Effector memory CD4-positive, alpha-beta T cell (primary cell): Measurements from ENCODE around the gene TMEM163.

Experiments
- DNase-seq, 3 donors: peaks; one replicate each; pipeline ENCODE4 v3.0.0-alpha.2; 2020
- H3K27ac ChIP-seq: 2 replicates; pipeline ENCODE4 v1.7.0; 2013; ENCODE audit warnings: mild to moderate bottlenecking, low read length, moderate library complexity; ENCODE audit not compliant: insufficient read depth, poor library complexity, severe bottlenecking
- H3K27me3 ChIP-seq: replicated peaks from 2 replicates; pipeline ENCODE4 v1.7.0; 2013; ENCODE audit warnings: mild to moderate bottlenecking, low read length; ENCODE audit not compliant: insufficient read depth, control insufficient read depth, poor library complexity, severe bottlenecking
- H3K36me3 ChIP-seq: 2 replicates; pipeline ENCODE4 v1.7.0; 2013; ENCODE audit warnings: mild to moderate bottlenecking, low read length, moderate library complexity; ENCODE audit not compliant: control insufficient read depth, insufficient read depth
- H3K4me1 ChIP-seq: 2 replicates; pipeline ENCODE4 v1.7.0; 2013; ENCODE audit warnings: low read length, mild to moderate bottlenecking; ENCODE audit not compliant: control insufficient read depth, insufficient read depth, poor library complexity, severe bottlenecking
- H3K4me3 ChIP-seq: 2 replicates; pipeline ENCODE4 v1.7.0; 2013; ENCODE audit warnings: low read length, low read depth, mild to moderate bottlenecking; ENCODE audit not compliant: insufficient read depth, poor library complexity, severe bottlenecking
- H3K9me3 ChIP-seq: 2 replicates; pipeline ENCODE4 v1.7.0; 2013; ENCODE audit warnings: mild to moderate bottlenecking, low read length, moderate library complexity; ENCODE audit not compliant: control insufficient read depth

The TMEM163 gene

DNA sequence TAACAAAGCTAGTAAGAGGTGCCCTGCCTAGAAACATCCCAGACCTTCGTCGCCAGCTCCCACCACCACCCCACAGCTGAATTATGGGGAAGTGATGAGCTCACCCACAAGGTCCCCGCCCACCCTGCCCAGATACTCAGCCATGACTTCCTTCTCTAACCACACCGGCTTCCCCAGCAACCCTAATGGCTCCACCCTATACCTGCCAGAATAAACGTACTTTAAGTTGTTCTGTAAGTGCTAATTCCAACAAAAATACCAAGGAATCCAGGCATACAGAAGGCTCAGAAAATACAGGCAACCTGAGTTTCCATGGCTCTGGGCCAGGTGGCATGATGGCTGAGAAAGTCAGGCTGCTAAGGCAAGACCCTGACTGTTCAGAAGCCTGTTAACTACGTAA is 39.1 kb downstream of the TMEM163 start:
- no peaks in the 10 kb centered on the region for H3K9me3 ChIP-seq
- no peaks in the 10 kb centered on the region for H3K27me3 ChIP-seq
- peak in 1 of 3 donors; percentile 42 for DNase-seq
- H3K27ac ChIP-seq, result no peak overlapping the region
- H3K4me1 ChIP-seq, result peaks cover 36% of the 10 kb centered on the region
- no peaks in the 10 kb centered on the region for H3K36me3 ChIP-seq
- peak overlapping the region; percentile 19 for H3K4me3 ChIP-seq

DNA sequence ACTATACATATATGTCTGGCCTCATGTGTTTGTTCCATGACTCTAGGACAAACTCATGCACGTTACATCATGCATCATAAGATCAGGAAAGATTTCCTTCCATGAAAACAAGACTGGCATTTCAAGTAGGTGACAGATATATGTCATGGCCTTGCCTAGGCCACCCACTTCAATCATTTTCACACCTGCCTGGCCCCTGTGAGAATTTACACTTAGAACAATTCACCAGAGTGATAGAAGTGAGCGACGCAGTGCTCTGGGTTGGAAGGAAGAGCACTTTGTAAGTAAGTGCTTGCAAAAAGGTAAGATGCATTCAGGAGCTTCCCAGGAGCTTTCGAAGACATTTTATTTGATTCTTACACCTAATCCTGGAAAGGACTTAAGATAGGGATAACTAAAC is 39.5 kb downstream of the TMEM163 start:
- H3K9me3 ChIP-seq, result no peaks in the 10 kb centered on the region
- H3K27me3 ChIP-seq, result no peaks in the 10 kb centered on the region
- H3K4me3 ChIP-seq, result no peak overlapping the region
- DNase-seq, result no peak
- no peaks in the 10 kb centered on the region for H3K36me3 ChIP-seq
- H3K27ac ChIP-seq, result no peak overlapping the region
- peaks cover 36% of the 10 kb centered on the region for H3K4me1 ChIP-seq

DNA sequence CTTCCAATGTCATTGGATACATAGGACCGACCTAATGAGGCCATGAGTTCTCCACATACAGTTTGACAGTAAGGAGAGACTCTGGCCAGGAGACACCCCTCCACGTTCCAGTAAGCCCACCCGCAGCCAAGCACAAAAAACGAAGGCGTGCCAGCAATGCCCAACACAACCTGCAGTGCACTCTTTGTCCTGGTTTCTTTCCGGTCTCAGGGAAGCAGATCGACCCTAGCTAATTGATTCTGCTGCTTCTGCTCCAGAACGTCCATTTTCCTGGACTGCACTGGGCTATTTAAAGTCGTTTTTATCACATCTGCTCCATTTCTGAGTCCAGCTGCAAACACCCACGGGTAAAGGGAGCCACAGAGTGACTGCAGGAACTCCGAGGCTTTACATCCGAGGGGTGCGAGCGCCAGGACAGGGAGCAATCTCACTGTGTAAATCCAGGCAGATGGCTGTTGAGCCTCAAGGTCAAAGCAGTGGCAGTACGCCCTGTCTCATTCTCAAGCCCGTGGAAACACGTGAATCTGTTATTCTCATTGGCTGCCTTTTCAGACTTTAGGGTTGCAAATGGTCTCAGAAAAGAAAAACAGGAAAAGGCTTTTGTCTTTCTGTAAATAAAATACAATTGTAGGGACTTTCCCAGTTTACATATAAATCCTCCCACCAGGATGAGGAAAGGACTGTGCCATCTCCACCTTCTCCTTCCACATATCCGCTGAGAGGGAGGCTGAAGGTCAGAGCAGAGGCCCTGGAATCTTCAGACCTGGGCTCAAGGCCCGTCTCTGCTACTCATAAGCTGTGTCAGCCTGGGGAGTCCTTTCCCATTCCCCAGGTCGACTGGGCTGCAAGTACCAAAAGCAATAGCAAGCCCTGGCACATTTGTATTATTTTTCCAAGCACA is 40.7 kb downstream of the TMEM163 start:
- H3K4me1 ChIP-seq, result peaks cover 36% of the 10 kb centered on the region
- no peak overlapping the region for H3K4me3 ChIP-seq

DNA sequence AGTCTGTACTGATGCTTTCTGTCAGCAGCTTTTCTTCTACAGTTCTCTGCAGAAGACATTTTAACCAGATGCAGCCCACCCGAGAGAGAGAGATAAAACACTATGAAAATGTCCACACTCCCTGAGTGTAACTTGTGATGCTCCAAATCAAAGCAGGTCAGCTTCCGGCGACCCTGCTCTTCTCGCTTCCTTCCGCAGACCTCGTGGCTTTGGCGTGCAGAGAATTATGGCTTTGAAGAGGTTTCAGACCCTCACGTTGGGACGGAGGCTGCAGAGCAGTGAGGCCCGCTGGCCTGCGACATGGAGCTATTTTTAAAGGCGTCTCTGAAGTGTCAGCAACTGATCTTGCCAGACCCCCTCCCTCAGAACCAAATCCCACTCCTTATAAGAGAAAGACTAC is 41.8 kb downstream of the TMEM163 start:
- H3K36me3 ChIP-seq, result no peaks in the 10 kb centered on the region
- H3K27ac ChIP-seq, result no peak overlapping the region
- H3K4me3 ChIP-seq, result no peak overlapping the region
- DNase-seq, result no peak
- no peaks in the 10 kb centered on the region for H3K9me3 ChIP-seq
- peaks cover 36% of the 10 kb centered on the region for H3K4me1 ChIP-seq
- no peaks in the 10 kb centered on the region for H3K27me3 ChIP-seq

More for the DNA sequence above, 40.7 kb downstream of the TMEM163 start:
- no peaks in the 10 kb centered on the region for H3K36me3 ChIP-seq
- H3K27ac ChIP-seq, result no peak overlapping the region
- H3K9me3 ChIP-seq, result no peaks in the 10 kb centered on the region
- no peak for DNase-seq
- no peaks in the 10 kb centered on the region for H3K27me3 ChIP-seq

DNA sequence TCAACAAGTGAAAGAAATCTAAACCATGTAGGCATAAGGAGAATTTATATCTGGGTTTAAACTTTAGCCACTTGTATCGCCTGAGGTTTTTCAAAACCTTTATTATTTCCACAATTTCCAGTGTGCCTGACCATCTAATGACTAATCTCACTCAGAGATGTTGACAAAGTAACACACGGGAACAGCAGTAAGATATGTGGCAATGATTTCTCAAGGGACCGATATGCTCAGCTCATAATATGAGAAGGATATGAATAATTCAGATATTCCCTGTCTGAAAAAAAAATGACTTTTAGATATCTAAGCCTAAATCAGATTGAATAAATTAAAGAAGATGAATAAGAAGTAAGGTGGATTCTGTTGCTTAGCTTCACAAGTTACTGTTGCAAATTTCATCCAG is 43.5 kb downstream of the TMEM163 start:
- Histone ChIP-seq H3K9me3 (no peaks in the 10 kb centered on the region), H3K4me1 (peaks cover 46% of the 10 kb centered on the region), H3K4me3 (no peak overlapping the region), H3K27me3 (no peaks in the 10 kb centered on the region), H3K36me3 (no peaks in the 10 kb centered on the region), H3K27ac (no peak overlapping the region)
- no peak for DNase-seq

DNA sequence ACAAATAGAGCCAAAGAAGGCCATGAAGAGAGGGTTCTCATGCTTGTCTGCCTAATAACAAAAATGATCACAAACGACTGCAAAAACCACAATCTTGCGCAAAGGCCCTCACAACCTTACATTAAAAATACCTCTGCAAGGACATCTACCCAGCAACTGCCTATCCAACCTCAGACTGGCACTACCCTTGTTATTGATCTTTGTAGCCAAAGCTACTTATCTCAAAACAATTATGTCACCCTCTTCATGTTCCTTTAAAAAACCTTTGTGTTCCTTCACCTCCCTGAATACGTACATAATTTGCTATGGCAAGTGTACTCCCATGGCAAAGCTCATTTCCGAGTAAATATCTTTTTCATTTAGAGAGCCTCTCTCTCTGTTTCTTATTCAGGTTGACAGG is 44.1 kb downstream of the TMEM163 start:
- Histone ChIP-seq H3K4me3 (no peak overlapping the region), H3K9me3 (no peaks in the 10 kb centered on the region), H3K27me3 (no peaks in the 10 kb centered on the region), H3K36me3 (no peaks in the 10 kb centered on the region), H3K4me1 (peaks cover 47% of the 10 kb centered on the region), H3K27ac (no peak overlapping the region)
- DNase-seq, result no peak

DNA sequence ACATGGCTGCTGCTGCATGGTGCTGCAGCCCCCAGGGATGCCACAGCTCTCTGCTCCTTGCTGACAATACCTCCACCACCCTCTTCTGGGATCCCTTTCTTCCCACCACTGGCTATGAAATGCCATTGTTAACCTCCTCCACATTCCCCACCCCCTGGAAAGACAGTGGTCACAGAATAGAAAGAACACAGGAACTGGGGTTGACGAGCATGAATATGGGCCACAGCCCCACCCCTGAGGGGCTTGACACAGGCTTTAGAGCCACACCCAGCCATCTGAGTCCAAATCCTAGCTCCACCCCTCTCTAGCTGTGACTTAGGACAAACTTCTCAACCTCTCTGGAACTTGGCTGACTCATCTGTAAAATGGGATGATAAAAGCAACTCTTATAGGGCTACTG is 47.3 kb downstream of the TMEM163 start:
- no peak for DNase-seq
- no peaks in the 10 kb centered on the region for H3K9me3 ChIP-seq
- no peaks in the 10 kb centered on the region for H3K27me3 ChIP-seq
- H3K4me3 ChIP-seq, result no peak overlapping the region
- peak overlapping the region; percentile 50 for H3K27ac ChIP-seq
- H3K36me3 ChIP-seq, result no peaks in the 10 kb centered on the region
- H3K4me1 ChIP-seq, result peaks cover 43% of the 10 kb centered on the region

DNA sequence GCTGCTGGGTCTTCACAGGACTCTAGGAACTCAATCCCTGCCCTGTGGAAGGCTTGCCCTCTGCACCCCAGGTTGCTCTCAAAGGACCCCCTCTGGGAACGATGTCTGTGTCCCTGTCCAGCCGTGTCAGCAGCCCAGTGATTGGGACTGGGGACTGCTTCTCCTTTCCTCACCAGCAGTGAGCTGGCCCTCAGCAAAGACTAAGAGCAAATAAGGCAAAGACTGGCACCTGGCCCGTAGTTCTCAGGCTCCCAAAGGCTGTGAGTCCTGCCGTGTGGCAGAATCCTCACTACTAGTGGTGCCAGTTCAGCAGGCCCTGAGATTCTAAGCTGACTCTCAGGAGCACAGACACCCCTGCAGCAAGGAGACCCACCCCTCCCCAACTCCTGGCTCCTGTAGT is 47.8 kb downstream of the TMEM163 start:
- no peaks in the 10 kb centered on the region for H3K9me3 ChIP-seq
- peak overlapping the region; percentile 50 for H3K27ac ChIP-seq
- no peaks in the 10 kb centered on the region for H3K27me3 ChIP-seq
- H3K4me1 ChIP-seq, result peaks cover 44% of the 10 kb centered on the region
- DNase-seq, result no peak
- no peaks in the 10 kb centered on the region for H3K36me3 ChIP-seq
- H3K4me3 ChIP-seq, result no peak overlapping the region

DNA sequence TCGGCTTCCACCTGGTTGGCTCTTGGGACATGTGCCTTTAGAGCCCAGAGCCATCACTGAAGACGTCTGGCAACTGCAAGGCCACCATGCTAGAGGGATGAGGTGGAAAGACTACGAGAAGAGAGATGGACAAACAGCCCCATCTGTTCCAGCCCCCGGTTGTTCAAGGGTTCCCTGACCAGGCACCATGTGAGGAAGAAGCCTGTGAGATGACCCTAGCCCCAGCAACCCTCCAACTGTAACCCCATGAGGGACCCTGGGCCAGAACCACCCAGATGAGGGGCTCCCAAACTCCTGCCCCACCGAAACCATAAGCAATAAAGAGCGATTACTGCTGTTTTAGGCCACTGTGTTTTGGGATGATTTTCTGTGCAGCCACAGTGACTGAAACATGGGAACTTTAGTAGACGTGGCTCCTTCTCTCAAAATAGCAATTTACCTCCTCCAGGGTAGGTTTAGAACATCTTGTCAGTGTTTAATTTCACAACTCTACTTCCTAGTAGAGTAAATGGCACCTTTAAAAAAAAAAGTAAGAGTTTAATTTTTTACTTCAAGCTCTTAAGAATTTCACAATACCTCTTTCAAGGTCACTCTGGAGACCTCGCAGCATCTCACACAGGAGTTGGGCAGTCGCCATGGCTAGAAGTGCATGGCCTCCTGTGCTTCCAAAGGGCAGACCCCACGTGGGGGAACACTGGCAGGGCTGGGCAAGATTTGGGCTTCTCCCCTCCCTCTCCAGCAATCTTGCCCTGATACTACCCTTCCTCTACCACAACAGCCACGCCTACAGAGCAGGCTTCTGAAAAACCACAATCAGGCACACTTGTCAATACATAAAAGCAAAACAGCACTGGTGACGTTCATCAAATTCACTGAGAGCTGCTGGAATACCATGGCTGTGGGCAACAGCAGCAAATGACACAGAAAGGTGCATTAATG is 48.8 kb downstream of the TMEM163 start:
- peak; percentile 39 to 77 (median 42) for DNase-seq
- Histone ChIP-seq H3K4me1 (peaks cover 44% of the 10 kb centered on the region), H3K36me3 (no peaks in the 10 kb centered on the region), H3K9me3 (no peaks in the 10 kb centered on the region), H3K4me3 (no peak overlapping the region), H3K27ac (peak overlapping the region; percentile 50), H3K27me3 (no peaks in the 10 kb centered on the region)

DNA sequence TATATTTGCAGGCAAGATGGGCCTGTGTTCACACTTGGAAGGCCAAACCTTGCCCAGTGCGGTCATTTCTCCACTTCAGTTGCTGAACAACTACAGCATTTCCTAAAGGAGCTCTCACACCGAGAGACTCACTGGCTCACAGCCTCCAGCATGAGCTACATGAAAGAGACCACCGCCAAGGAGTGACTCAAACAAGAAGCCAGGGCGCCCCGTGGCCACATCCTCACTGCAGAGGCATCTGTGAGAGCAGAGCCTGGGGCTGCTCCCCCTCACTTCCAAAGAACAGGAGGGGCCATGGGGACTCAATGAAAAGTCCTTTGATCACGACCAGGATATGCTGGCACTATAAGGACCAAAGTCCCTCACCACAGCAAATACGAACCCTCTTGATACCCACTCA is 50.0 kb downstream of the TMEM163 start:
- Histone ChIP-seq H3K4me1 (peaks cover 44% of the 10 kb centered on the region), H3K9me3 (no peaks in the 10 kb centered on the region), H3K4me3 (peak overlapping the region; percentile 20)

More for the DNA sequence above, 50.0 kb downstream of the TMEM163 start:
- H3K36me3 ChIP-seq, result no peaks in the 10 kb centered on the region
- DNase-seq, result peak in 2 of 3 donors; percentile 68 to 86
- H3K27me3 ChIP-seq, result no peaks in the 10 kb centered on the region
- peak overlapping the region; percentile 45 for H3K27ac ChIP-seq
